BLaER1 treated with 17β-estradiol and CSF1 and Interleukin-3, amounts not matched to agents 10 nM and 100 nM (cell line): ENCODE results near the gene USP54.

Experiments
- H3K27ac ChIP-seq, 11 experiments: shearing (Covaris generic); formaldehyde crosslinking; 2 replicates each; pipeline ENCODE4 v1.8.1; 2022
- H3K27me3 ChIP-seq, 11 experiments: shearing (Covaris generic); formaldehyde crosslinking; 2 replicates each; pipeline ENCODE4 v1.8.1; 2022
- H3K36me3 ChIP-seq, 11 experiments: shearing (Covaris generic); formaldehyde crosslinking; 2 replicates each; pipeline ENCODE4 v1.8.1; 2022
- H3K4me1 ChIP-seq, 10 experiments: shearing (Covaris generic); formaldehyde crosslinking; 2 replicates each; pipeline ENCODE4 v1.8.1; 2022
- H3K4me2 ChIP-seq, 11 experiments: shearing (Covaris generic); formaldehyde crosslinking; 2 replicates each; pipeline ENCODE4 v1.8.1; 2022
- H3K4me3 ChIP-seq, 10 experiments: shearing (Covaris generic); formaldehyde crosslinking; 2 replicates each; pipeline ENCODE4 v1.8.1; 2022
- H3K9ac ChIP-seq, 11 experiments: shearing (Covaris generic); formaldehyde crosslinking; 2 replicates each; pipeline ENCODE4 v1.8.1; 2022
- H3K9me3 ChIP-seq, 11 experiments: shearing (Covaris generic); formaldehyde crosslinking; replicated peaks in 1 of 11; 2 replicates each; pipeline ENCODE4 v1.8.1; 2022
- H4K20me1 ChIP-seq, 11 experiments: shearing (Covaris generic); formaldehyde crosslinking; 2 replicates each; pipeline ENCODE4 v1.8.1; 2022
- Cebpa-rat ChIP-seq, 11 experiments: shearing (Covaris generic); IDR thresholded peaks; 2 replicates each; pipeline ENCODE4 v1.8.1; 2022

Gene USP54, protein sequence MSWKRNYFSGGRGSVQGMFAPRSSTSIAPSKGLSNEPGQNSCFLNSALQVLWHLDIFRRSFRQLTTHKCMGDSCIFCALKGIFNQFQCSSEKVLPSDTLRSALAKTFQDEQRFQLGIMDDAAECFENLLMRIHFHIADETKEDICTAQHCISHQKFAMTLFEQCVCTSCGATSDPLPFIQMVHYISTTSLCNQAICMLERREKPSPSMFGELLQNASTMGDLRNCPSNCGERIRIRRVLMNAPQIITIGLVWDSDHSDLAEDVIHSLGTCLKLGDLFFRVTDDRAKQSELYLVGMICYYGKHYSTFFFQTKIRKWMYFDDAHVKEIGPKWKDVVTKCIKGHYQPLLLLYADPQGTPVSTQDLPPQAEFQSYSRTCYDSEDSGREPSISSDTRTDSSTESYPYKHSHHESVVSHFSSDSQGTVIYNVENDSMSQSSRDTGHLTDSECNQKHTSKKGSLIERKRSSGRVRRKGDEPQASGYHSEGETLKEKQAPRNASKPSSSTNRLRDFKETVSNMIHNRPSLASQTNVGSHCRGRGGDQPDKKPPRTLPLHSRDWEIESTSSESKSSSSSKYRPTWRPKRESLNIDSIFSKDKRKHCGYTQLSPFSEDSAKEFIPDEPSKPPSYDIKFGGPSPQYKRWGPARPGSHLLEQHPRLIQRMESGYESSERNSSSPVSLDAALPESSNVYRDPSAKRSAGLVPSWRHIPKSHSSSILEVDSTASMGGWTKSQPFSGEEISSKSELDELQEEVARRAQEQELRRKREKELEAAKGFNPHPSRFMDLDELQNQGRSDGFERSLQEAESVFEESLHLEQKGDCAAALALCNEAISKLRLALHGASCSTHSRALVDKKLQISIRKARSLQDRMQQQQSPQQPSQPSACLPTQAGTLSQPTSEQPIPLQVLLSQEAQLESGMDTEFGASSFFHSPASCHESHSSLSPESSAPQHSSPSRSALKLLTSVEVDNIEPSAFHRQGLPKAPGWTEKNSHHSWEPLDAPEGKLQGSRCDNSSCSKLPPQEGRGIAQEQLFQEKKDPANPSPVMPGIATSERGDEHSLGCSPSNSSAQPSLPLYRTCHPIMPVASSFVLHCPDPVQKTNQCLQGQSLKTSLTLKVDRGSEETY (N-terminal part only)

DNA sequence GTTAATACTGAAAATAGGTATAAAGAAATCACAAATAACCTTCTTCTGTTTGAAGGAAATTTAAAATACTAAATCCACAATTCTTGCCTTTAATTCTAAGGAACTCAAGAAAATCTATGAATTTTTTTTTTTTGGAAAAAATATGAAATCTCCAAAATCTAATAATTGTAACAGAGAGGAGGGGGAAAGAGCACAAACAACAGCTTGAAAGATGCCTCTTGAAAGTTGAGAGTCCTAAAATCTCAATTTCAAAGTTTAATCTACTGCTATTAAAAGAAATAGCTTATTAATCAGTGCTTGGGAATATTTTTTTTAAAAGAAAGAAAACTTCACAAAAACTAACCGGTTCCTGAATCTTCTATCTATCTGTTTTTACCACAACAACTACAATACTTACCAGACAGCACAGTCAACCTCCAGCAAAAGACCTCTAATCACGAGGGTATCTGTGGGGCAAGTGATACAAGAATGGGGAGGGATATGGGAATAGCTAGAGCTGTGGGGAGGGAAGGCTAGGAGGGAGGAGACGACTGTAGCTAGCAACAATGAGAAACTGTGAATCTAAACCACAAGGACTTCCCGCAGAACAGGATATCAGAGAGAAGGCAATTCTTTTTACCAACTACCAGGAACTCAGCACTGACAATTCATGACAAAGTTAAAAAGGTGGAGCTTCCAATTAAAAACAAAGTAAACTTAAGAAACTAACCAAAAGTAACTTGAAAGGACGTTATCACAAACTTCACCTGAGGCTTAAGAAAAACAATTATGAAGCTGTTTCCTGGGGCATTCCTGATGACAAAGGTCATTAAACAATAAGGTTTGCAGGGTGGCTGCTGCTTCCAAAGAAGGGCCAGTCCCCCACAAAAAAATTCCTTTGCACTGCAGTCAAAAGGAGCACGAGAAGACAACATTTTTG lies at the start of gene USP54:
Gene USP54 (minus strand): TSS at position 462 of the 919 bp plus-strand sequence. CDS start 15,684 bp downstream, outside the sequence.
- no peak for TF ChIP-seq Cebpa-rat (IDR thresholded peaks at IDR 0.05)
- no peaks in the 10 kb centered on the region for H4K20me1 ChIP-seq
- H3K27me3 ChIP-seq, result no peaks in the 10 kb centered on the region
- H3K9me3 ChIP-seq, result no peaks in the 10 kb centered on the region
- peaks cover 16 to 26% (median 21%) of the 10 kb centered on the region in 10 experiments for H3K4me1 ChIP-seq
- peak within 1 kb of the TSS in 9 of 11 experiments; percentile 14 to 65 (median 39); a peak in 14 of 22 replicates for H3K27ac ChIP-seq
- H3K4me3 ChIP-seq, result peak within 1 kb of the TSS in 5 of 10 experiments; percentile 2 to 29 (median 17); a peak in 4 of 20 replicates
- H3K9ac ChIP-seq, result peak within 1 kb of the TSS in 8 of 11 experiments; percentile 3 to 72 (median 29); a peak in 12 of 22 replicates
- no peaks in the 10 kb centered on the region for H3K36me3 ChIP-seq
- peak within 1 kb of the TSS; percentile 64 to 86 (median 72) for H3K4me2 ChIP-seq

DNA sequence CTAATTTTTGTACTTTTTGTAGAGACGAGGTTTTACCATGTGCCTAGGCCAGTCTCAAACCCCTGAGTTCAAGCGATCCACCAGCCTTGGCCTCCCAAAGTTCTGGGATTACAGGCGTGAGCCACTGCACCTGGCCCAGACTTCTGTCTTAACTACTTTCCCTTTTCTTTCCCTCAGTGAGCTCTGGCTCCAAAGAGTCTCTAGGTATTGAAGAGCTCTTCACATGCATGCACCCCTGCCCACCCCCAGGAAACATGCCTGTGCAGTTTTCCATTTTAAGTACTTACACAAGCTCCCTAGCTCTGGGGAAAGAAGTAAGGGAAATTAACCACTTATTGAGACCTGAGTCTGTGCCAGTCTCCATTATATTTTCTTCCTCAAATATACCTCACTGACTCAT lies 48.1 kb upstream of the USP54 start:
- Histone ChIP-seq H3K9me3 (no peaks in the 10 kb centered on the region), H4K20me1 (no peaks in the 10 kb centered on the region), H3K4me2 (no peak overlapping the region), H3K9ac (no peak overlapping the region), H3K4me3 (no peak overlapping the region), H3K27ac (no peak overlapping the region), H3K36me3 (no peaks in the 10 kb centered on the region), H3K4me1 (peaks cover 13 to 29% (median 19%) of the 10 kb centered on the region in 10 experiments), H3K27me3 (no peaks in the 10 kb centered on the region)
- no peak for TF ChIP-seq Cebpa-rat (IDR thresholded peaks at IDR 0.05)

DNA sequence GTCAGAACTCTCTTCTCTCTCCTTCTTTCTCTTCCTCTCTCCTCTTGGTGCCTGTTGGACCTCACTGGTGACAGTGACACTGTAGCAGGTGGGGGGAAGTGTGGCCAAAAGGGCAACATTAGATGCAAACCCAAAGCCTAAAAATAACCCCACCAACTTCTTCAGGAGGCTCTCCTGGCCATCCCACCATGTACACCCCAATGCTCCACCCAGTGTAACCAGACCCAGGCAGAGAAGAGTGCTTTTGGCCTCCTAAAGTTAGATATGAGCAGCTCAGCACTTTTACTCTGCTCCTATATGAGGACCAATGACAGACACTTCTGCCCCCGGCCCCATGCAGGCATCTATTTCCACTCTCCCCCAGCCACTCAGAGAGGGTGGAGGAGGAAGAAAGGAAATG lies 44.6 kb upstream of the USP54 start:
- no peak for TF ChIP-seq Cebpa-rat (IDR thresholded peaks at IDR 0.05)
- Histone ChIP-seq H3K9me3 (no peaks in the 10 kb centered on the region), H3K27ac (no peak overlapping the region), H4K20me1 (no peaks in the 10 kb centered on the region), H3K36me3 (no peaks in the 10 kb centered on the region), H3K4me1 (no peaks in the 10 kb centered on the region; a peak in 1 of 20 replicates), H3K9ac (no peak overlapping the region), H3K4me2 (no peak overlapping the region), H3K27me3 (no peaks in the 10 kb centered on the region), H3K4me3 (no peak overlapping the region)

DNA sequence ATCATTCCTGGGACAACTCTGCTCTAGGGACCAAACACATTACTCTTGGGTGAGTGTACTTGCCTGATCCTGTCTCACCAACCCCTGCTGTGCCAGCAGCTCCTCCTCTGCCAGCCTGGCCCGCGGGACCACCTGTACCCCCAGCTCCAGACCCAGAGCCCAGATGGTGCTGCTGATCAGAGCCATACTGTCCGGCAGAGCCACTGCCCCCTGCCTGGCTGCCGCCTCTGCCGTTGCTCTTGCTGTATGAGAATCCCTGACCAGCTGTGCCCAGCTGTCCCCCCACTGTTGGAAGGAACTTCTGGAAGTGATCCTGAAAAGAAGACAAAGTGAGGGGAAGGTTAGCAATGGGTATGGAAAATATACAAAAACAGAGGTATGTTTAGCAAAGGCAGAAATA lies 43.3 kb upstream of the USP54 start:
- Histone ChIP-seq H3K27ac (no peak overlapping the region), H3K4me3 (no peak overlapping the region), H3K27me3 (no peaks in the 10 kb centered on the region), H3K9me3 (no peaks in the 10 kb centered on the region), H3K4me2 (no peak overlapping the region), H3K9ac (no peak overlapping the region), H3K4me1 (no peaks in the 10 kb centered on the region; a peak in 1 of 20 replicates), H3K36me3 (no peaks in the 10 kb centered on the region), H4K20me1 (no peaks in the 10 kb centered on the region)
- TF ChIP-seq Cebpa-rat (IDR thresholded peaks at IDR 0.05), result no peak

DNA sequence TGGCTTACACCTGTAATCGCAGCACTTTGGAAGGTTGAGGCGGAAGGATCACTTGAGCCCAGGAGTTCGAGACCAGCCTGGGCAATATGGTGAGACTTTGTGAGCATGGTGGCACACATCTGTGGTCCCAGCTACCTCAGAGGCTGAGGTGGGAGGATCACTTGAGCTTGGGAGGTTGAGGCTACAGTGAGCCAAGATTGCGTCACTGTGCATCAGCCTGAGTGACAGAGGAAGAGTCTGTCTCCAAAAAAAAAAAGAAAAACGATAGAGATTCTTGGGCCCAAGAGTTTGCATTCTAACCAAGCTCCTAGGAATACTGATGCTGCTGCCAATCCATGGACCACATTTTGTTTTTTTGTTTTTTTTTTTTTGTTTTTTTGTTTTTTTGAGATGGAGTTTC lies 38.0 kb upstream of the USP54 start:
- H3K36me3 ChIP-seq, result no peaks in the 10 kb centered on the region
- TF ChIP-seq Cebpa-rat (IDR thresholded peaks at IDR 0.05), result peak in 1 of 11 experiments; percentile 22; a peak in 1 of 22 replicates

DNA sequence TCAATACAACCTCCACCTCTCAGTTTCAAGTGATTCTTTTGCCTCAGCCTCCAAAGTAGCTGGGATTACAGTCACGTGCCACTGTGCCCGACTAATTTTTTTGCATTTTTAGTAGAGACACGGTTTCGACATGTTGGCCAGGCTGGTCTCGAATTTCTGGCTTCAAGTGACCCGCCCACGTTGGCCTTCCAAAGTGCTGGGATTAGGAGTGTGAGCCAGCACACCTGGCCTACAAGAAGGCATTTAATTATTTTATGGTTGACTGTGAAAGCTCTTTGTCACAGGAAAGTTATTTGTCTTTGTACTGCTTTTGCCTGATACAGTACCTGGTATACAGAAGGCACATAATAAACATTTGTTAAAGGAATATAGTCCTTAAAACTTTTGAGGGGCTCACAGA lies 37.3 kb upstream of the USP54 start:
- no peaks in the 10 kb centered on the region for H3K9me3 ChIP-seq
- no peak overlapping the region for H3K4me3 ChIP-seq
- no peak for TF ChIP-seq Cebpa-rat (IDR thresholded peaks at IDR 0.05)
- H3K27me3 ChIP-seq, result no peaks in the 10 kb centered on the region
- no peaks in the 10 kb centered on the region for H3K36me3 ChIP-seq
- no peaks in the 10 kb centered on the region for H4K20me1 ChIP-seq
- peaks cover 15 to 22% (median 19%) of the 10 kb centered on the region in 10 experiments; a peak in 19 of 20 replicates for H3K4me1 ChIP-seq
- no peak overlapping the region for H3K9ac ChIP-seq
- H3K27ac ChIP-seq, result no peak overlapping the region
- no peak overlapping the region for H3K4me2 ChIP-seq

More for the DNA sequence above, 38.0 kb upstream of the USP54 start:
- H3K4me2 ChIP-seq, result no peak overlapping the region
- H3K4me3 ChIP-seq, result no peak overlapping the region
- no peaks in the 10 kb centered on the region for H3K9me3 ChIP-seq
- no peaks in the 10 kb centered on the region for H3K27me3 ChIP-seq
- no peak overlapping the region for H3K9ac ChIP-seq
- peaks cover 15 to 22% (median 19%) of the 10 kb centered on the region in 10 experiments; a peak in 19 of 20 replicates for H3K4me1 ChIP-seq
- no peaks in the 10 kb centered on the region for H4K20me1 ChIP-seq
- no peak overlapping the region for H3K27ac ChIP-seq

DNA sequence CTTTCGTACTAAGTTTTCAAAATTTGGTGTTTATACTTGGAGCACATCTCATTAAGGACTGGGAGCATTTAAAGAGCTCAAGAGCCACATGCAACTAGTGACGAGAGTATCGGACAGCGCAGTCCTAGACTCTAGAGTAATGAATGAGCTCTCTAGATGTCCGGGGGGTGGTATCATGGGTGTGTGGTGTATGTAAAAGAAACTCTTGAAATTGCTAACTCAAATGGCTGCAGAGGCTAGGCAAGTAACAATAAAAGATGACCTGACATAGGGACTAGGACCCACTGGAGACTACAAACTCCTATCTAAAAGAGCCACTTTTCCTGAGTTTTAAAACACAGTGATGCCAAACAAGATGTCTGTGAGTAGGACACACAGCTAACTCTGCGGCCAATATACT lies 36.2 kb upstream of the USP54 start:
- no peaks in the 10 kb centered on the region for H3K36me3 ChIP-seq
- H3K4me3 ChIP-seq, result no peak overlapping the region
- no peak overlapping the region; a peak in 1 of 22 replicates for H3K9ac ChIP-seq
- no peaks in the 10 kb centered on the region for H3K27me3 ChIP-seq
- H3K4me2 ChIP-seq, result peak overlapping the region; percentile 72 to 96 (median 91); a peak in 15 of 22 replicates
- no peaks in the 10 kb centered on the region for H4K20me1 ChIP-seq
- peaks cover 15 to 22% (median 19%) of the 10 kb centered on the region in 10 experiments; a peak in 19 of 20 replicates for H3K4me1 ChIP-seq
- TF ChIP-seq Cebpa-rat (IDR thresholded peaks at IDR 0.05), result no peak
- 0 out of 22 replicates have a peak overlapping the region, but pooled peaks of 1 of the 11 experiments have one; percentile 90 for H3K27ac ChIP-seq
- no peaks in the 10 kb centered on the region for H3K9me3 ChIP-seq
